Tibial nerve (tissue), 4 donors: ENCODE measurements around the gene CLNK. TPM values are rescaled to one million over a fixed set of nuclear protein-coding genes. Genes with fewer than 3 reads are reported as not detected.

ENCODE experiments used
- DNase-seq, 2 donors: peaks; one replicate each; pipeline ENCODE4 v3.0.0-alpha.2; 2019; ENCODE audit warnings: low spot score in 2 of 2
- H3K27ac ChIP-seq, 4 donors: fragments of 200-600 bp; sonication (generic) in 3 of 4; one replicate each; pipeline ENCODE4 v1.5.1; 2017 to 2019; ENCODE audit warnings: mild to moderate bottlenecking in 1 of 4
- H3K27me3 ChIP-seq, 2 donors: fragments of 200-600 bp; sonication (generic) in 1 of 2; one replicate each; pipeline versions ENCODE4 v1.5.1 to v1.6.0; 2017 to 2019
- H3K36me3 ChIP-seq, 3 donors: fragments of 200-600 bp; sonication (generic); one replicate each; pipeline ENCODE4 v1.5.1; 2018 to 2019
- H3K4me1 ChIP-seq, 4 donors: fragments of 200-600 bp; sonication (generic) in 3 of 4; one replicate each; pipeline ENCODE4 v1.5.1; 2017 to 2019
- H3K4me3 ChIP-seq, 4 donors: fragments of 200-600 bp; sonication (generic) in 3 of 4; one replicate each; pipeline ENCODE4 v1.5.1; 2017 to 2019; ENCODE audit warnings: mild to moderate bottlenecking in 1 of 4, moderate library complexity in 1 of 4
- H3K9me3 ChIP-seq, 4 donors: fragments of 200-600 bp; sonication (generic) in 3 of 4; one replicate each; pipeline ENCODE4 v1.5.1; 2017 to 2019
- CTCF ChIP-seq, 5 experiments: fragments of 200-600 bp in 3 of 5; fragments of 450-650 bp in 2 of 5; sonication (generic) in 3 of 5; IDR thresholded peaks; one replicate each; pipeline ENCODE4 v1.5.1; 2016 to 2019; ENCODE audit warnings: antibody characterized with exemption in 5 of 5, mild to moderate bottlenecking in 3 of 5, moderate library complexity in 2 of 5
- EP300 ChIP-seq, 2 donors: sonication (generic); formaldehyde crosslinking; IDR thresholded peaks; one replicate each; pipeline ENCODE4 v1.6.1; 2017; ENCODE audit warnings: antibody characterized with exemption in 2 of 2, mild to moderate bottlenecking in 1 of 2
- POLR2A ChIP-seq, 2 donors: fragments of 450-650 bp; IDR thresholded peaks; one replicate each; pipeline ENCODE4 v1.6.1; 2017; ENCODE audit warnings: antibody characterized with exemption in 2 of 2, mild to moderate bottlenecking in 2 of 2, moderate library complexity in 2 of 2
- WGBS, 2 donors: methylation state at CpG; one replicate each; pipeline ENCODE4 v1.1.5; 2018; 5-methylcytosine and 5-hydroxymethylcytosine counted together
- total RNA-seq, 4 donors: library from RNA; depleted of rRNA; stranded (reverse); fragments of >200 nt; gene quantifications; one replicate each; pipeline ENCODE4 v1.1.0, GENCODE V29; 2016

Gene CLNK
- total RNA-seq, 4 donors from 2014 or later, result not detected

- TF ChIP-seq CTCF (IDR thresholded peaks at IDR 0.05) (no peak), EP300 (IDR thresholded peaks at IDR 0.05) (no peak), POLR2A (IDR thresholded peaks at IDR 0.05) (no peak)
- 85% methylated on average over 5 of the region's 5 CpGs for WGBS, 2 donors
- no peak for DNase-seq
- H3K36me3 ChIP-seq, result no peaks in the 10 kb centered on the region
- H3K4me3 ChIP-seq, result no peak overlapping the region
- no peaks in the 10 kb centered on the region for H3K4me1 ChIP-seq
- no peak overlapping the region for H3K27ac ChIP-seq
- no peaks in the 10 kb centered on the region for H3K9me3 ChIP-seq
- no peaks in the 10 kb centered on the region for H3K27me3 ChIP-seq
These were observed 78.7 kb downstream of the CLNK start for GRCh38 chr4:10605746-10606482.

GRCh38 chr4:10605031-10605430, 79.5 kb downstream of the CLNK start:
- Histone ChIP-seq H3K4me1 (no peaks in the 10 kb centered on the region), H3K9me3 (no peaks in the 10 kb centered on the region), H3K36me3 (no peaks in the 10 kb centered on the region), H3K27ac (no peak overlapping the region), H3K4me3 (no peak overlapping the region), H3K27me3 (no peaks in the 10 kb centered on the region)
- TF ChIP-seq EP300 (IDR thresholded peaks at IDR 0.05), result no peak
- DNase-seq, result no peak
- 95 to 98% methylated on average over 10 of the region's 10 CpGs for WGBS, 2 donors

- no peak for TF ChIP-seq CTCF (IDR thresholded peaks at IDR 0.05)
- TF ChIP-seq EP300 (IDR thresholded peaks at IDR 0.05), result no peak
- TF ChIP-seq POLR2A (IDR thresholded peaks at IDR 0.05), result no peak
- H3K36me3 ChIP-seq, result no peaks in the 10 kb centered on the region
- H3K4me3 ChIP-seq, result no peak overlapping the region
- 62 to 66% methylated on average over 4 of the region's 4 CpGs for WGBS, 2 donors
- H3K9me3 ChIP-seq, result no peaks in the 10 kb centered on the region
- DNase-seq, result no peak
- H3K4me1 ChIP-seq, result no peaks in the 10 kb centered on the region
- no peaks in the 10 kb centered on the region for H3K27me3 ChIP-seq
- no peak overlapping the region for H3K27ac ChIP-seq
These were observed 85.0 kb downstream of the CLNK start for GRCh38 chr4:10599574-10599973.

- Histone ChIP-seq H3K9me3 (no peaks in the 10 kb centered on the region), H3K27ac (no peak overlapping the region), H3K4me3 (no peak overlapping the region), H3K36me3 (no peaks in the 10 kb centered on the region), H3K4me1 (no peaks in the 10 kb centered on the region), H3K27me3 (no peaks in the 10 kb centered on the region)
- 70 to 79% methylated on average over 6 of the region's 6 CpGs for WGBS, 2 donors
- DNase-seq, result no peak
- TF ChIP-seq CTCF (IDR thresholded peaks at IDR 0.05) (no peak), EP300 (IDR thresholded peaks at IDR 0.05) (no peak), POLR2A (IDR thresholded peaks at IDR 0.05) (no peak)
These were observed 85.7 kb downstream of the CLNK start for GRCh38 chr4:10598829-10599228.

GRCh38 chr4:10596586-10597290, 87.8 kb downstream of the CLNK start:
- 79 to 88% methylated on average over 2 of the region's 2 CpGs for WGBS, 2 donors
- H3K4me1 ChIP-seq, result no peaks in the 10 kb centered on the region

More at GRCh38 chr4:10596586-10597290, 87.8 kb downstream of the CLNK start:
- no peak overlapping the region for H3K27ac ChIP-seq
- no peaks in the 10 kb centered on the region for H3K27me3 ChIP-seq
- H3K4me3 ChIP-seq, result no peak overlapping the region
- H3K9me3 ChIP-seq, result no peaks in the 10 kb centered on the region
- no peak for DNase-seq
- TF ChIP-seq CTCF (IDR thresholded peaks at IDR 0.05), result no peak
- no peak for TF ChIP-seq POLR2A (IDR thresholded peaks at IDR 0.05)
- no peak for TF ChIP-seq EP300 (IDR thresholded peaks at IDR 0.05)
- H3K36me3 ChIP-seq, result no peaks in the 10 kb centered on the region
